ENCODE data around the gene VKORC1.
"Not testable (repeated sequence)": the region's sequence is repeated elsewhere in the genome, so short reads cannot be mapped to it uniquely, and the experiment has no call there.

Gene VKORC1

GRCh38 chr16:31105677-31106213 lies 11.1 kb upstream of the VKORC1 start:
- no peak overlapping the region for H2BK5ac ChIP-seq (ENCODE audit: low read length)
- no peak overlapping the region for H4K8ac ChIP-seq (ENCODE audit: low read depth, low read length)
- H2BK15ac ChIP-seq (replicated peaks; ENCODE audit: low read depth) = no peak overlapping the region
- H2BK120ac ChIP-seq (ENCODE audit: low read depth, low read length) = no peak overlapping the region
- H3K79me1 ChIP-seq (ENCODE audit: low read length) = peaks cover 2% of the 10 kb centered on the region
- peak overlapping the region; percentile 91 for H3K56ac ChIP-seq (ENCODE audit: low read length)
- H3K36me3 ChIP-seq (ENCODE audit: control insufficient read depth, insufficient read depth, low read length) = no peaks in the 10 kb centered on the region
- no peak overlapping the region for H2AK5ac ChIP-seq (ENCODE audit: low read length)
- peak; percentile 79 for DNase-seq
- H4K5ac ChIP-seq (ENCODE audit: low read length) = no peak overlapping the region
- no CpG with 5 or more reads among the region's 33 CpGs for WGBS (ENCODE audit: extremely low coverage, insufficient coverage, low lambda C conversion rate)
- no peak overlapping the region for H3K23ac ChIP-seq (ENCODE audit: low read length)
- no peak overlapping the region for H3K4ac ChIP-seq (ENCODE audit: low read depth, low read length)
- no peaks in the 10 kb centered on the region for H3K27me3 ChIP-seq (ENCODE audit: insufficient read depth, low read length, poor library complexity)
- H3K27ac ChIP-seq (ENCODE audit: low read depth, low read length) = no peak overlapping the region
- H3K4me1 ChIP-seq (ENCODE audit: control insufficient read depth, low read depth, low read length) = no peaks in the 10 kb centered on the region
- H3K4me2 ChIP-seq (ENCODE audit: low read length) = no peak overlapping the region
- peak overlapping the region; percentile 54 for H3K9ac ChIP-seq (ENCODE audit: low read length)
- H3K4me3 ChIP-seq (ENCODE audit: low read length) = no peak overlapping the region
- no peaks in the 10 kb centered on the region for H3K79me2 ChIP-seq (ENCODE audit: control insufficient read depth, insufficient read depth, low read length)
- no peak overlapping the region for H3K18ac ChIP-seq (ENCODE audit: low read length)

- not testable (repeated sequence) for H3K4ac ChIP-seq (ENCODE audit: low read depth, low read length); H3K23ac ChIP-seq (ENCODE audit: low read length); H4K8ac ChIP-seq (ENCODE audit: low read depth, low read length); DNase-seq; H3K36me3 ChIP-seq (ENCODE audit: control insufficient read depth, insufficient read depth, low read length); H3K4me1 ChIP-seq (ENCODE audit: control insufficient read depth, low read depth, low read length); H3K18ac ChIP-seq (ENCODE audit: low read length); H2BK15ac ChIP-seq (replicated peaks; ENCODE audit: low read depth); H3K4me3 ChIP-seq (ENCODE audit: low read length); H3K56ac ChIP-seq (ENCODE audit: low read length); H3K27ac ChIP-seq (ENCODE audit: low read depth, low read length); H2BK120ac ChIP-seq (ENCODE audit: low read depth, low read length); H4K5ac ChIP-seq (ENCODE audit: low read length); H3K27me3 ChIP-seq (ENCODE audit: insufficient read depth, low read length, poor library complexity); H2BK5ac ChIP-seq (ENCODE audit: low read length); H3K79me2 ChIP-seq (ENCODE audit: control insufficient read depth, insufficient read depth, low read length); H3K9ac ChIP-seq (ENCODE audit: low read length); H2AK5ac ChIP-seq (ENCODE audit: low read length); H3K4me2 ChIP-seq (ENCODE audit: low read length); H3K79me1 ChIP-seq (ENCODE audit: low read length)
- WGBS (ENCODE audit: extremely low coverage, insufficient coverage, low lambda C conversion rate) = no CpG with 5 or more reads among the region's 13 CpGs
Measured at GRCh38 chr16:31100876-31101641, 6.5 kb upstream of the VKORC1 start.

- Histone ChIP-seq H2BK120ac (ENCODE audit: low read depth, low read length) (no peak overlapping the region), H4K5ac (ENCODE audit: low read length) (no peak overlapping the region), H3K4me1 (ENCODE audit: control insufficient read depth, low read depth, low read length) (no peaks in the 10 kb centered on the region), H3K4me2 (ENCODE audit: low read length) (no peak overlapping the region), H2BK15ac (replicated peaks; ENCODE audit: low read depth) (no peak overlapping the region), H3K27ac (ENCODE audit: low read depth, low read length) (no peak overlapping the region), H2AK5ac (ENCODE audit: low read length) (no peak overlapping the region), H4K8ac (ENCODE audit: low read depth, low read length) (no peak overlapping the region), H3K18ac (ENCODE audit: low read length) (no peak overlapping the region), H3K36me3 (ENCODE audit: control insufficient read depth, insufficient read depth, low read length) (no peaks in the 10 kb centered on the region), H3K9ac (ENCODE audit: low read length) (no peak overlapping the region), H3K79me1 (ENCODE audit: low read length) (no peaks in the 10 kb centered on the region), H3K79me2 (ENCODE audit: control insufficient read depth, insufficient read depth, low read length) (no peaks in the 10 kb centered on the region), H3K4me3 (ENCODE audit: low read length) (no peak overlapping the region), H3K4ac (ENCODE audit: low read depth, low read length) (no peak overlapping the region), H2BK5ac (ENCODE audit: low read length) (no peak overlapping the region), H3K56ac (ENCODE audit: low read length) (no peak overlapping the region), H3K23ac (ENCODE audit: low read length) (no peak overlapping the region), H3K27me3 (ENCODE audit: insufficient read depth, low read length, poor library complexity) (no peaks in the 10 kb centered on the region)
- no CpG with 5 or more reads among the region's 4 CpGs for WGBS (ENCODE audit: extremely low coverage, insufficient coverage, low lambda C conversion rate)
- DNase-seq = no peak
Measured at GRCh38 chr16:31099860-31100638, 5.5 kb upstream of the VKORC1 start.

GRCh38 chr16:31094088-31094423 lies 541 bp downstream of the VKORC1 start:
- Histone ChIP-seq H3K23ac (ENCODE audit: low read length) (peak overlapping the region; percentile 15), H3K9ac (ENCODE audit: low read length) (peak overlapping the region; percentile 92), H4K8ac (ENCODE audit: low read depth, low read length) (no peak overlapping the region), H2BK5ac (ENCODE audit: low read length) (no peak overlapping the region), H3K27ac (ENCODE audit: low read depth, low read length) (peak overlapping the region; percentile 18), H3K79me1 (ENCODE audit: low read length) (peaks cover 11% of the 10 kb centered on the region), H2BK15ac (replicated peaks; ENCODE audit: low read depth) (no peak overlapping the region), H3K4ac (ENCODE audit: low read depth, low read length) (peak overlapping the region; percentile 87), H3K79me2 (ENCODE audit: control insufficient read depth, insufficient read depth, low read length) (peaks cover 5% of the 10 kb centered on the region), H4K5ac (ENCODE audit: low read length) (no peak overlapping the region), H3K56ac (ENCODE audit: low read length) (peak overlapping the region; percentile 99), H3K4me3 (ENCODE audit: low read length) (peak overlapping the region; percentile 96), H2BK120ac (ENCODE audit: low read depth, low read length) (no peak overlapping the region), H2AK5ac (ENCODE audit: low read length) (peak overlapping the region; percentile 65), H3K27me3 (ENCODE audit: insufficient read depth, low read length, poor library complexity) (no peaks in the 10 kb centered on the region), H3K4me1 (ENCODE audit: control insufficient read depth, low read depth, low read length) (no peaks in the 10 kb centered on the region), H3K4me2 (ENCODE audit: low read length) (peak overlapping the region; percentile 99), H3K36me3 (ENCODE audit: control insufficient read depth, insufficient read depth, low read length) (peaks cover 6% of the 10 kb centered on the region), H3K18ac (ENCODE audit: low read length) (peak overlapping the region; percentile 9)
- no CpG with 5 or more reads among the region's 20 CpGs for WGBS (ENCODE audit: extremely low coverage, insufficient coverage, low lambda C conversion rate)
- peak; percentile 50 for DNase-seq

GRCh38 chr16:31093132-31093703 lies 1.4 kb downstream of the VKORC1 start:
- Histone ChIP-seq H3K79me1 (ENCODE audit: low read length) (peaks cover 11% of the 10 kb centered on the region), H3K23ac (ENCODE audit: low read length) (no peak overlapping the region), H3K4me3 (ENCODE audit: low read length) (peak overlapping the region; percentile 9), H3K27ac (ENCODE audit: low read depth, low read length) (no peak overlapping the region), H2BK120ac (ENCODE audit: low read depth, low read length) (no peak overlapping the region), H2AK5ac (ENCODE audit: low read length) (no peak overlapping the region), H3K4me1 (ENCODE audit: control insufficient read depth, low read depth, low read length) (no peaks in the 10 kb centered on the region), H3K79me2 (ENCODE audit: control insufficient read depth, insufficient read depth, low read length) (peaks cover 5% of the 10 kb centered on the region), H3K36me3 (ENCODE audit: control insufficient read depth, insufficient read depth, low read length) (peaks cover 6% of the 10 kb centered on the region), H3K18ac (ENCODE audit: low read length) (no peak overlapping the region), H3K9ac (ENCODE audit: low read length) (peak overlapping the region; percentile 35), H3K4ac (ENCODE audit: low read depth, low read length) (no peak overlapping the region), H4K5ac (ENCODE audit: low read length) (no peak overlapping the region), H4K8ac (ENCODE audit: low read depth, low read length) (no peak overlapping the region), H3K56ac (ENCODE audit: low read length) (peak overlapping the region; percentile 26), H3K27me3 (ENCODE audit: insufficient read depth, low read length, poor library complexity) (no peaks in the 10 kb centered on the region), H2BK15ac (replicated peaks; ENCODE audit: low read depth) (no peak overlapping the region), H3K4me2 (ENCODE audit: low read length) (peak overlapping the region; percentile 66), H2BK5ac (ENCODE audit: low read length) (no peak overlapping the region)
- DNase-seq = peak; percentile 74
- no CpG with 5 or more reads among the region's 17 CpGs for WGBS (ENCODE audit: extremely low coverage, insufficient coverage, low lambda C conversion rate)

Data from mesendoderm (in vitro differentiated cells).